Fibroblast of the aortic adventitia (primary cell): ENCODE data around the gene PELI2. TPM values are rescaled to one million over a fixed set of nuclear protein-coding genes. Genes with fewer than 3 reads are reported as not detected.

Experiments
- DNase-seq: peaks from one replicate; pipeline ENCODE4 v3.0.0-alpha.2; 2010; ENCODE audit warnings: low read depth
- H3K4me3 ChIP-seq: 2 replicates; pipeline ENCODE4 v1.5.1; 2011; ENCODE audit warnings: low read depth, mild to moderate bottlenecking, control low read depth, low read length, moderate library complexity
- total RNA-seq: library from RNA; depleted of rRNA; stranded (reverse); fragments of >200 nt; gene quantifications from 2 replicates; pipeline ENCODE4 v1.2.3, GENCODE V29; 2012; ENCODE audit warnings: low replicate concordance
- TF ChIP-seq, protein P1 (sequence below): IDR thresholded peaks from 2 replicates; pipeline ENCODE4 v1.5.1; 2011; ENCODE audit warnings: mild to moderate bottlenecking, low read length, control low read depth, inconsistent platforms; ENCODE audit not compliant: insufficient read depth

PELI2 gene
- total RNA-seq, 1 donor = 14.0 TPM

DNA sequence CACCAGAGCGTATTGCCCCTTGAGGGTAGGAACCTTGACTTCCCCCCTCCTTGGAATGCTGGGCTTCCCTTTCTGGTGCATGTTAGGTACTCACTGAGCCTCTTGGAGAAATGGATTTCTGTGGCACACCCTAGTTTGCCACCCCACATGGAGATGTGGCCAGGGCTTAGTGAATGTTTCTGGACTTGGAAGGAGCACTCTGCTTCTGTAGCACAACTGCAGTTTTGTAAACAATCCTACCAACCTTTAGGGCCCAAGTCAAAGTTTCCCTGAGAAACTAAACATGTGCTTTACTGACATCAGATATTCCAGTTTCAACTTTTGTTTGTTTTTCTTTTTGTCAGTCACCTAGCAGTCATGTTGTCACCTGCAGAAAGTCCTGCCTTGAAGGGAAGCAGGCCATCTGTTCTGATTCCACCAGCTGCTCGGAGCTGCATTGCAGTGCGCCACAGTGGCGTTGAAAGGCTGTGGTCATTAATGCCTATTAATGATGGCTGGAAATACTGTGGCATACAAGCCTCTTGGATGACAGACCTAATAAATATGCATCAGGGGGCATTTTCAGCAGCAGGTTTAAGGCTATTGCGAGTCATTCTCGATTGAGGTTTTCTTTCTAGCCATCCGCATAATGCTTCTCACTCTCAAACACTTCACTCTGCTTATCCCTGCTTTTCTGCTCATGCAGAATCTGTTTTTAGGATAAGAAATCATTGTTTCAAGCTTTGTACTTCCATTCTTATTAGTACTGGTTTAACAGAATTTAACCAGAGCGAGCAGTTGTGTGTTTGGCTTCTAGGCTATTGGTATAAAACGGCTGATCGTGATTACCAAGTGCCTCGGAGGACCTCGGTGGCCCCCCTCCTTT lies 7.8 kb downstream of the PELI2 start:
- no peak for DNase-seq
- H3K4me3 ChIP-seq = no peak overlapping the region
- TF ChIP-seq, protein P1, sequence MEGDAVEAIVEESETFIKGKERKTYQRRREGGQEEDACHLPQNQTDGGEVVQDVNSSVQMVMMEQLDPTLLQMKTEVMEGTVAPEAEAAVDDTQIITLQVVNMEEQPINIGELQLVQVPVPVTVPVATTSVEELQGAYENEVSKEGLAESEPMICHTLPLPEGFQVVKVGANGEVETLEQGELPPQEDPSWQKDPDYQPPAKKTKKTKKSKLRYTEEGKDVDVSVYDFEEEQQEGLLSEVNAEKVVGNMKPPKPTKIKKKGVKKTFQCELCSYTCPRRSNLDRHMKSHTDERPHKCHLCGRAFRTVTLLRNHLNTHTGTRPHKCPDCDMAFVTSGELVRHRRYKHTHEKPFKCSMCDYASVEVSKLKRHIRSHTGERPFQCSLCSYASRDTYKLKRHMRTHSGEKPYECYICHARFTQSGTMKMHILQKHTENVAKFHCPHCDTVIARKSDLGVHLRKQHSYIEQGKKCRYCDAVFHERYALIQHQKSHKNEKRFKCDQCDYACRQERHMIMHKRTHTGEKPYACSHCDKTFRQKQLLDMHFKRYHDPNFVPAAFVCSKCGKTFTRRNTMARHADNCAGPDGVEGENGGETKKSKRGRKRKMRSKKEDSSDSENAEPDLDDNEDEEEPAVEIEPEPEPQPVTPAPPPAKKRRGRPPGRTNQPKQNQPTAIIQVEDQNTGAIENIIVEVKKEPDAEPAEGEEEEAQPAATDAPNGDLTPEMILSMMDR = no peak

DNA sequence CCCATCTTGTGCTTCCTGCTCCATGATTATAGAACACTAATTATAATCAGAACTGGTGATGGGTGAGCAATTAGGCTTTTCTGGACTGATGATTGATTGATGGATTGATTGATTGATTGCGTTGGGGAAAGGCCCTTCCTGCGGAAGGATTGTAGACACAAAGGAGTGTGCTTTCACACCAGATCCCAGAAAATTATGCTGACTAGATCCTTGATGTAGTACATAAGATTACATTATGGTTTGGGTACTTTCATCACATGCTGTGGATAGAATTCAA lies 8.4 kb downstream of the PELI2 start:
- no peak for DNase-seq
- no peak overlapping the region for H3K4me3 ChIP-seq
- TF ChIP-seq, protein P1 = no peak

DNA sequence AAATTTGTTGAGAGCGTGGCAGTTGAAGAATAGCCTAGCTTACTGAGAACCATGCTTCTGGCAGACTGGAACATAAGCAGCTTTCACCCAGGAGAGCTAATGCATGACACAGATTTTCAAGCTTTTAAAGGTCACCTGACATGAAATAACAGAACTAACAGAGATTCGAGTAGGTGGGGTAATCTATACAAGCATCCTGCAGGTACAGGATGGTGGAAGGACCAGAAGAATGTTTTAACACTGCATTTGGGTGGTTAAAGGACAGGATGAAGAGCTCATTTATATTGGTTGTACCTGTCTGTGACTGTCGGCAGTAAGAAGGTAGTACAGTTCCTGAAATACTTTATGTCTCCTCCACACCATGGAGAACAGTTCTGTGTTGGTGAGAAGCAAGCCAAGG lies 8.9 kb downstream of the PELI2 start:
- DNase-seq = no peak
- TF ChIP-seq, protein P1 = no peak
- H3K4me3 ChIP-seq = no peak overlapping the region

DNA sequence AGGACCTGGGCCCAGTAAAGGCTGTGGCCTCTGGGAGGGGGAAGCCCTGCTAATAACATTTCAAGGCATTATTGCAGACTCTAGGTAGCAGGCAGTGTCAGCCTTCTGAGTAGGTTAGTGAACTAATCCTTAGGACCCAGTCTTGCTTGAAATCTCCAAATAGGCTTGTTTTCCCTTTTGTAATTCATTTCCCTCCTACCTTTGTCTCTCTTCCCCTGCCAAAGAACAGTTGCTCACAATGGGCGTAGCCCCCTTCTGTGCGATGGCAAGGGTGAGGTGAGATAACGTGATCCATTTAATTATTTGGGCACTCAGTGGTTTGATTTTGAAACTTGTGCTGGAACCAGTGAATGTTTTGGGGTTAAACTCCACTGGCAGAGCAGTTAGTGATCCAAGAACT lies 10.9 kb downstream of the PELI2 start:
- DNase-seq = no peak
- TF ChIP-seq, protein P1 = no peak
- no peak overlapping the region for H3K4me3 ChIP-seq

DNA sequence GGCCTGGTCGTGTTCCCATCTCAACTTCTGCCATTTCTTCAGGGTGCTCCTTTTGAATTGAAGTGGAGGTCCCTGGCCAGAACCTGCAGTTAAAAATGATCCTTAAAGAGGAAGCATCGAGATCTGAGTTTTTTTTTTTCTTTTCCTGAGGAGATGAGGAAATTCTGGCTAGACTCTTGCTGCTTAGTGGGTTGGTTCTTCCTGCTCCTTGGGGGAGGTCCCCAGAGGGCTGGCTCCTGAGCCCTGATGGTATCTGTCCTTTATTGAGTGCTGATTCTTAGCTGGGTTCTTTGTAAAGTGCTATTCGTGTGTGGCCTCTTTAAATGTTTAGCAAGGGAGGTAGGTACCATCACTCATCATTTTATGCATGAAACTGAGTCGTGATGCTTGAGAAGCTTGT lies 11.7 kb downstream of the PELI2 start:
- DNase-seq = no peak
- H3K4me3 ChIP-seq = no peak overlapping the region
- TF ChIP-seq, protein P1 = no peak

DNA sequence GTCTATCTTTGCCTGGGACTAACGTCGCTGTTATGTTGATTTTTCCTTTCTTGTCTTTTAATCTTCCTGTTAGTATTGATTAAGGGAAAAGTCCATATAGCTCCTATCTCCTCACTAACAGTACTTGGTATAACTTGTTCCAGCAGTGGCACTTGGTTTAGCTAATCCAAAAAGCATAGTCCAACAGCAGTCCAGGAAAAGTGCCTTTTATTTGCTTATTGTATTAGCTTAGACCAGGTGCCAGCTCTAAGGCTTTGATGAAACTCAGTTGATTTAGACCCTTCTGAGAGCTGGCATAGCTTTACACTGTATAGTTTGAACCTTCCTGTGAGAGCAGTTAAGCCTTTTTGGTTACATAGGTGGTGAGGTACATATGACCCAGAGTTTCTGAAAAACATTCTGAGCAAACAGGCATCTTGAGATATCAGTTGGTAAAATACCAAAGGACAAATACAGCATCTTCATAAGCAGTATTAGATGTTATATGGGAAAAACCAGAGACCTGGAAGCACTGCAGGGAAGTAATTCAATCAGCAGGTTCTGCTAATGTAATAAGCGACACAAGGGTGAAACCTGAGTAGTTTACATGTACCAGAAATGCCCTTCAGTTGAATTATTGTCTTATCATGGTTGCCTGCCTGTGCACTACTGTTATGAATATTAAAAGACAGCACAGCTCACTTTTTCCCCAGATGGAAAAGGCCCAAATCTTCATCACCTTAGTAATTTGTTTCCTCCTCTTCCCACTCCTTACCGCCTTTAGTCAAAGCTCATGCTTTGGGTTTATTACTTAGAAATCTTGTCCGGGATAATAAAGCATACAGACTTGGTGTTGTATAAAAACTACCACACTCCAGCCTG lies 13.0 kb downstream of the PELI2 start:
- no peak overlapping the region for H3K4me3 ChIP-seq
- TF ChIP-seq, protein P1 = no peak
- DNase-seq = no peak
